ENCODE results near the gene TTC24.

GRCh38 chr1:156624814-156625435 lies 45.4 kb downstream of the TTC24 start:
- TF ChIP-seq ELF1 (IDR thresholded peaks at IDR 0.05) (no peak), EP300 (IDR thresholded peaks at IDR 0.05; ENCODE audit: borderline replicate concordance in 1 of 2, low read depth in 1 of 2, low read length in 1 of 2) (no peak), CTCF (IDR thresholded peaks at IDR 0.05) (no peak), MAX (IDR thresholded peaks at IDR 0.05; ENCODE audit: low read depth) (no peak), USF2 (IDR thresholded peaks at IDR 0.05; ENCODE audit: borderline replicate concordance, low read depth, low read length) (no peak), TAF1 (IDR thresholded peaks at IDR 0.05; ENCODE audit: borderline replicate concordance, low read depth, low read length) (no peak), GABPA (IDR thresholded peaks at IDR 0.05; ENCODE audit: low read depth) (no peak), RAD21 (IDR thresholded peaks at IDR 0.05; ENCODE audit: low read length) (no peak), RXRA (IDR thresholded peaks at IDR 0.05; ENCODE audit: borderline replicate concordance, low read depth) (no peak), FOXM1 (IDR thresholded peaks at IDR 0.05; ENCODE audit: low read depth) (no peak), POLR2AphosphoS5 (IDR thresholded peaks at IDR 0.05; ENCODE audit: low read depth, low read length) (no peak), ZBTB33 (IDR thresholded peaks at IDR 0.05; ENCODE audit: borderline replicate concordance, low read depth) (no peak), JUND (IDR thresholded peaks at IDR 0.05) (no peak)

Data from SK-N-SH (cell line).